ENCODE results near the gene TMEM45A.
A peak's percentile ranks its signal among the peaks of the same experiment; 100 is the strongest.
"Not testable (repeated sequence)": the region's sequence is repeated elsewhere in the genome, so short reads cannot be mapped to it uniquely, and the experiment has no call there.

TMEM45A gene

GRCh38 chr3:100492059-100493006 lies at the start of gene TMEM45A:
TSS of gene TMEM45A (plus strand) at chr3:100492619. CDS start at chr3:100555212, 62,593 bp downstream.
- peak; percentile 85 for DNase-seq

DNA sequence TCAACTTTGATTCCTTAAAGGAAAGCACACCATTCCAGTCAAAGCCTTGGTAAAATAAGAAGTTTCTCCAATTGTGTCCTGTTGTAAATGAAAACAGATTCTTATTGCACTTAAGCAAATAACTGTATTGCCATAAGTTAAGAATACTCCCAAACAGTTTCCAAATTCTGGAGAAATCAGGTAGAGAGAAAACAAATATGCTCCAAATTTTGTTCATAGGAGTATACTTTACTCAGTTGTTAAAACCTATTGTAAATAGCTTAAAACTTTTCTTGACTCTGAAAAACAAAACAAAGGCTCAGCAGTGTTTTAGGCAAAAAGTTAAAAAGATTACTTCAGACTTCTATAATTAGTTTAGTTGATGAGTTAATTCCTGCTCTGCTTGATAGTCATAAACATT lies 48.7 kb upstream of the TMEM45A start:
- no peak for DNase-seq

DNA sequence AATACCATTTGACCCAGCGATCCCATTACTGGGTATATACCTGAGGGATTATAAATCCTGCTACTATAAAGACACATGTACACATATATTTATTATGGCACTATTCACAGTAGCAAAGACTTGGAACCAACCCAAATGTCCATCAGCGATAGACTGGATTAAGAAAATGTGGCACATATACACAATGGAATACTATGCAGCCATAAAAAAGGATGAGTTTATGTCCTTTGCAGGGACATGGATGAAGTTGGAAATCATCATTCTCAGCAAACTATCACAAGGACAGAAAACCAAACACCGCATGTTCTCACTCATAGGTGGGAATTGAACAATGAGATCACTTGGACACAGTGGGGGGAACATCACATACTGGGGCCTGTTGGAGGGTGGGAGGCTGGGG lies 45.4 kb upstream of the TMEM45A start:
- not testable (repeated sequence) for DNase-seq

- no peak for DNase-seq
These were observed 44.3 kb upstream of the TMEM45A start for GRCh38 chr3:100448079-100448478.

DNA sequence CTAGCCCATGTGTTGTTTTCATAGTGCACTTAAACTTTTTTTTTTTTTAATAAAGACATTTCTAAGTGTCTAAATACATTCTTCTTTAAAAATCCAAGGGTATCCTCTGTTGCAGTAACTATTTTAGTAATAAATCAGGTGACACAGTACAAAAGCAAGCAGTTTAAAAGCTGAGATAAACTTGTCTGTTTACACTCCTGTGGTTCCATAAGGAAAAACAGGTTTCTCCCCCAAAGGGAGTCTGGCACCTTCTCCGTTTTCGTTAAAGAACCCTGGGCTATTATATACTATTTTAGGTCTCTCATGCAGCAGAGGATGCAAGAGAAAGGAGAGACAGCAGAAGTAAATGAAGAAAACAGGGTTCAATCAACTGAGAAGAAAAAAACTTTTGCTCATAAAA lies 43.2 kb upstream of the TMEM45A start:
- DNase-seq, result no peak

GRCh38 chr3:100454677-100455076 lies 37.7 kb upstream of the TMEM45A start:
- DNase-seq, result no peak

- DNase-seq, result no peak
These were observed 36.4 kb upstream of the TMEM45A start for GRCh38 chr3:100455841-100456550.

- DNase-seq, result no peak
These were observed 35.7 kb upstream of the TMEM45A start for GRCh38 chr3:100456745-100457144.

DNA sequence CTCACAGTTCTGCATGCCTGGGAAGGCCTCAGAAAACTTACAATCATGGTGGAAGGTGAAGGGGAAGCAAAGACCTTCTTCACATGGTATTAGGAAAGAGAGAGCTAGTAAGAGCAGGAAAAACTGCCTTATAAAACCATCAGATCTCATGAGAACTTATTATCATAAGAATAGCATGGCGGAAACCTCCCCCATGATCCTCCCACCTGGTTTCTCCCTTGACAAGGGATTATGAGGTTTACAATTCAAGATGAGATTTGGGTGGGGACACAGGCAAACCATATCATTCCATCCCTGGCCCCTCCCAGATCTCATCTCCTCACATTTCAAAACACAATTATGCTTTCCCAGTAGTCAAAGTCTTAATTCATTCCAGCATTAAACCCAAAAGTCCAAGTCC lies 34.6 kb upstream of the TMEM45A start:
- no peak for DNase-seq

GRCh38 chr3:100458814-100459213 lies 33.6 kb upstream of the TMEM45A start:
- DNase-seq, result no peak

- DNase-seq, result peak; percentile 4
These were observed 29.4 kb upstream of the TMEM45A start for GRCh38 chr3:100463002-100463401.

DNA sequence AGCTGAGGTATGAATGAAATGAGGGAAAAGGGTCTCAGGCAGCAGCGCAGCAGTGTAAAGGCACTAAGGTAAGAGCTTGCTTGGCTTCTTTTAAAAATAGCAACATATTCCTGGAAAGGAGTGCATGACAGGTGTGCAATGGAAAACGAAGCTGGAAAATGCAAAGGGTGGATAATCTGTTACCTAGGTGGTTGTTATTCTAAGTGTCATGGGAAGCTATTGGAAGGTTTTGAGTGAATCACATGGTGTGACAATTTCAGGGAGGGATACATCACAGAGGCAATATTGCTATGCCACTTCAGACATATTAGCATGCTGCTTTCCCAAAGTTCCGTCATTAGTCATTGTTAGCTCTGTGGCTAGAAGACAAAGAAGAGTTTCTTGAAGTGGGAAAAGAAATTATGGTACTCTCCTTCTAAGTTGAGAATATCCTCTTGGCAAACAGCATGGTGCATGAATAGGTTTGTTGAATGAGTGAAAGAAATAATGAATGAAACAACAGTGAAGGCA lies 28.7 kb upstream of the TMEM45A start:
- DNase-seq, result no peak

DNA sequence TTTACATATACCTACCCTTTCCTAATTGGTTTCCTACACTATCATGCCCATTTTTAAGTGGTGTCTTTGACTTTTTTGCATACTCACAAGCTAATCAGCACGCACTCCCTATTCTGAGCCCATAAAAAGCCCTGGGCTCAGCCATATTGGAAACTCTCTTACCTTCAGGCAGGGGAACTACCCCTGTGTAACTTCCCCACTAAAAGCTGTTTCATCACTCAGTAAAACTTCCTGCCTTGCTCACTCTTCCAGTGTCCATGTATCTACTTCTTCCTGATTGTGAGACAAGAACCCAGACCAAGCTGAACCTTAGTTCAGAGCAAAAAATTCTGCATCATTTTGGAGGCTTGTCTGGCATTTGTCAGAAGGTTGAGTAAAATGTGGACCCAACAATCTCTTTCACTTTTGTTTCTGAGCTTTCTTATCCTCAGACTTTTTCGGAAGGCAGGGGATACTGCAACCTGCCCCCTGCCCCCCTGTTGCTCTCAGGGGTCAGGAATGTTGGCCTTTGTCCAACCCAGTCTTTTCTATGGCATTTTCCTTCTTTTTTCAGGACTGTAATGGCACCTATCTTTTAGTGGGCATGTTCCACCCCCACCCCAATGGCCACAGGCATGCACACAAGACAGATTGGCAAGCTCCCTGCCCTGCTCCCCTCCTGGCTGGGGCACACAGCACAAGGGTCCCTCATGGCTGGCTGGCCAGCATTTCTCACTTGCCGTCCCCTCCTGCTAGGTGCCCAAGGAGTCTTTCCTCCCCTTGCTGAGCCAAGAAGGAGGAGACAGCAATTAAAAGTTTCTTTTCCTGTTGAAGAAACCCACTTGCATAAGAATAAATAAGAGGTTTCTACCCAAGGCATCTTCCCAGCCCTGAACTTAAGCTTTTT lies 26.3 kb upstream of the TMEM45A start:
- no peak for DNase-seq

DNA sequence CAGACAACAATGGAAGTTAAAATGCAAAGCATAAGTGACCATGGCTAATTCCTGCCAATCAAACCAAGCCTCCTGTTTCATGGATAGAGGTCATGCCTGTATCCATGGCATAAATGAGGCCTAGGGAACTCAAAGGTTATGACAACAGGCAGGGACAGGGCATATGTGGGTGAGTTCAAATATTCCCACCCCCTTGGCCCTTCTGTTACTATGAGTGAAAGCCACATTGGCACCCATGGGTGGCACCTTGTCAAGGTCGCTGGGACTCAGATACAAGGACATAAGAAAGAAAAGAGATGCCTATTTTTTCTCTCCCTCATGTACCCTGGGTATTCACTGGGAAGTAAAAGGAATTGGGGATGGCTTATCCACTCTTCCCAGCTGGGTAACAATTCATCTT lies 25.3 kb upstream of the TMEM45A start:
- DNase-seq, result no peak

DNA sequence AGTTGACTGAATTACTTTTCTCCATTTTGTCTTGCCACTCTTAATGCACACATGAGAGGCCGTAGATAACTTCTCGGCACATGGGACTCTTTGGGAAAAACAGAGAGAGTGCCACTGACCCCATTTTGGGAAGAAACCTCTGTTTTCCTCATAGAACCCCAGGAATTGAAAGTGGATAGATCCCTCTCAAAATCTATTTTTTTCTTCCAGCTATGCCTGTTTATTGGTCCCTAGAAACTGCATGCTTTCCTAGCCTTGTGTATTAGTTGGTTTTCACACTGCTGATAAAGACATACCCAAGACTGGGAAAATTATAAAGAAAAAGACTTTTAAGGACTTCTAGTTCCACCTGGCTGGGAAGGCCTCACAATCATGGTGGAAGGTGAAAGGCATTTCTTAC lies 23.7 kb upstream of the TMEM45A start:
- no peak for DNase-seq

GRCh38 chr3:100470951-100471350 lies 21.5 kb upstream of the TMEM45A start:
- DNase-seq, result no peak

DNA sequence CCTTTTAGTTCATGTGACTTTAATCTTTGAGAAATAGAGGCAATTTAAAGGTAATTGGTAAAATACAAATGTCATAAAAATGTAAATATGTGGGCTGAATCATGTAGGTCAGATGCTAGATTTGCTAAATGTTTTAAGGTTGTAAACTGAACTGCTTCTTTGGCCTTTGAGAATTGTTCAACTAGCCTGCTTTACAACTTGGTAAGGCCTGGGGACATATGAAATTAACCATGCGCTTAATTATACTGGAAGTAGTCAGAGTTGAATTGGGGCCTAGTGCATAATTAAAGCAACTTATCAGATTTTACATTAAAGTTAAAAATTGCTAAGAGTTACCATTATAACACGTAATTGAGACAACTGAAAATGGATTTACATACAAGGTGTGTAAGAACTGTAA lies 21.0 kb upstream of the TMEM45A start:
- no peak for DNase-seq

DNA sequence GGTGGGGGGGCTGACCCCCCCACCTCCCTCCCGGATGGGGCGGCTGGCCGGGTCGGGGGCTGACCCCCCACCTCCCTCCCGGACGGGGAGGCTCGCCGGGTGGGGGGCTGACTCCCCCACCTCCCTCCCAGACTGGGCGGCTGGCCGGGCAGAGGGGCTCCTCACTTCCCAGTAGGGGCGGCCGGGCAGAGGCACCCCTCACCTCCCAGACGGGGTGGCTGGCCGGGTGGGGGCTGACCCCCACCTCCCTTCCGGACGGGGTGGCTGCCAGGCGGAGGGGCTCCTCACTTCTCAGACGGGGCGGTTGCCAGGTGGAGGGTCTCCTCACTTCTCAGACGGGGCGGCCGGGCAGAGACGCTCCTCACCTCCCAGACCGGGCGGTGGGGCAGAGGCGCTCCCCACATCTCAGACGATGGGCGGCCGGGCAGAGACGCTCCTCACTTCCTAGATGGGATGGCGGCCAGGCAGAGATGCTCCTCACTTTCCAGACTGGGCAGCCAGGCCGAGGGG lies 14.5 kb upstream of the TMEM45A start:
- not testable (repeated sequence) for DNase-seq

DNA sequence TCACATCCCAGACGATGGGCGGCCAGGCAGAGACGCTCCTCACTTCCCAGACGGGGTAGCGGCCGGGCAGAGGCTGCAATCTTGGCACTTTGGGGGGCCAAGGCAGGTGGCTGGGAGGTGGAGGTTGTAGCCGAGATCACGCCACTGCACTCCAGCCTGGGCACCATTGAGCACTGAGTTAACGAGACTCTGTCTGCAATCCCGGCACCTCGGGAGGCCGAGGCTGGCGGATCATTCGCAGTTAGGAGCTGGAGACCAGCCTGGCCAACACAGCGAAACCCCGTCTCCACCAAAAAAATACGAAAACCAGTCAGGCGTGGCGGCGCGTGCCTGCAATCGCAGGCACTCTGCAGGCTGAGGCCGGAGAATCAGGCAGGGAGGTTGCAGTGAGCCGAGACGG lies 13.9 kb upstream of the TMEM45A start:
- DNase-seq, result not testable (repeated sequence)

GRCh38 chr3:100480081-100480480 lies 12.3 kb upstream of the TMEM45A start:
- DNase-seq, result no peak

DNA sequence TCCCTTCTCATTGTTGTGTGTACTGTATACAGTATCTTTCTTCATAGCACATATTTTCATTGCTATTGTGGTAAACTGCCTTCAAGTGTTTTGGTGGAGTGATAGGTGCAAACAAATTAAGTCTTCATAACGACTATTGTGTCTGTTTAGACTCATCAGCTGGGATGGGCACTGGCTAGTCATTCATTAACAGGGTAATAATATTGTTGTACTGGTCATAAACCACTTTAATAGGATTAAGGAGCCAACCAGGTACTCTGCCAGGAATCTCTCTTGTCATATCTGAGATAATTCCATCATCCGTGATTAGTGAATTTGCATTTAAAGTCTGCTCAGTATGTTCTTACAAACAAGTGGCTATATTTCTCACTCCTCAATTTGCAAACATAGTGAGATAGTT lies 10.2 kb upstream of the TMEM45A start:
- DNase-seq, result no peak

- DNase-seq, result no peak
These were observed 8.9 kb upstream of the TMEM45A start for GRCh38 chr3:100483529-100483928.

- DNase-seq, result no peak
These were observed 5.6 kb upstream of the TMEM45A start for GRCh38 chr3:100486808-100487207.

Measured in NCI-H526 treated with DMSO at 0.1 percent for 48 hours (cell line).